HCT116 (cell line): ENCODE measurements around the gene SRI.
"Not testable (repeated sequence)": the region's sequence is repeated elsewhere in the genome, so short reads cannot be mapped to it uniquely, and the experiment has no call there.

ENCODE experiments used
- SP1 ChIP-seq: IDR thresholded peaks from 2 replicates; pipeline ENCODE4 v1.6.1; 2012; ENCODE audit warnings: low read depth
- TCF7L2 ChIP-seq: IDR thresholded peaks from 2 replicates; pipeline ENCODE4 v1.7.0; 2011; ENCODE audit warnings: borderline replicate concordance, inconsistent platforms; ENCODE audit not compliant: insufficient read depth, insufficient read length; ENCODE audit errors: extremely low read depth
- TF ChIP-seq, protein P1 (sequence below): IDR thresholded peaks from 2 replicates; pipeline ENCODE4 v1.6.1; 2011; ENCODE audit warnings: mild to moderate bottlenecking, low read length, moderate library complexity; ENCODE audit not compliant: insufficient replicate concordance; ENCODE audit errors: extremely low read depth
- TF ChIP-seq, protein P2 (sequence below): IDR thresholded peaks from 2 replicates; pipeline ENCODE4 v1.6.1; 2012; ENCODE audit warnings: low read depth
- TF ChIP-seq, protein P3 (sequence below): IDR thresholded peaks from 2 replicates; pipeline ENCODE4 v1.6.1; 2012
- TF ChIP-seq, protein P4 (sequence below), 3 experiments: fragments of 200-600 bp in 1 of 3; sonication (generic) in 1 of 3; IDR thresholded peaks in 2 of 3; conservative IDR thresholded peaks in 1 of 3; 2 replicates each; pipeline ENCODE4 v1.5.1; 2012 to 2017; ENCODE audit warnings: low read depth in 2 of 3, low read length in 2 of 3, antibody characterized with exemption in 1 of 3, borderline replicate concordance in 1 of 3, control low read depth in 1 of 3, mild to moderate bottlenecking in 1 of 3, mixed read lengths in 1 of 3, mixed run types in 1 of 3, moderate library complexity in 1 of 3; ENCODE audit not compliant: insufficient read depth in 1 of 3

DNA sequence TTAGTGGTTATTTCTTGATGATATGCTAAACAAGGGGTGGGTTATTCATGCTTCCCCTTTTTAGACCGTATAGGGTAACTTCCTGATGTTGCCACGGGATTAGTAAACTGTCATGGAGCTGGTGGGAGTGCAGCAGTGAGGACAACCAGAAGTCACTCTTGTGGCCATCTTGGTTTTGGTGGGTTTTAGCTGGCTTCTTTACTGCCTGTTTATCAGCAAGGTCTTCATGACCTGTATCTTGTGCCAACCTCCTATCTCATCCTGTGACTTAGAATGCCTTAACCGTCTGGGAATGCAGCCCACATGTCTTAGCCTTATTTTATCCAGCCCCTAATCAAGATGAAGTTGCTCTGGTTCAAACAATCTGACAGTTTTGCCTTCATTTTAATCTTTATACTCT lies 45.1 kb upstream of the SRI start:
- TF ChIP-seq, protein P1, sequence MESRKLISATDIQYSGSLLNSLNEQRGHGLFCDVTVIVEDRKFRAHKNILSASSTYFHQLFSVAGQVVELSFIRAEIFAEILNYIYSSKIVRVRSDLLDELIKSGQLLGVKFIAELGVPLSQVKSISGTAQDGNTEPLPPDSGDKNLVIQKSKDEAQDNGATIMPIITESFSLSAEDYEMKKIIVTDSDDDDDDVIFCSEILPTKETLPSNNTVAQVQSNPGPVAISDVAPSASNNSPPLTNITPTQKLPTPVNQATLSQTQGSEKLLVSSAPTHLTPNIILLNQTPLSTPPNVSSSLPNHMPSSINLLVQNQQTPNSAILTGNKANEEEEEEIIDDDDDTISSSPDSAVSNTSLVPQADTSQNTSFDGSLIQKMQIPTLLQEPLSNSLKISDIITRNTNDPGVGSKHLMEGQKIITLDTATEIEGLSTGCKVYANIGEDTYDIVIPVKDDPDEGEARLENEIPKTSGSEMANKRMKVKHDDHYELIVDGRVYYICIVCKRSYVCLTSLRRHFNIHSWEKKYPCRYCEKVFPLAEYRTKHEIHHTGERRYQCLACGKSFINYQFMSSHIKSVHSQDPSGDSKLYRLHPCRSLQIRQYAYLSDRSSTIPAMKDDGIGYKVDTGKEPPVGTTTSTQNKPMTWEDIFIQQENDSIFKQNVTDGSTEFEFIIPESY, result not testable (repeated sequence)
- TF ChIP-seq, protein P2, sequence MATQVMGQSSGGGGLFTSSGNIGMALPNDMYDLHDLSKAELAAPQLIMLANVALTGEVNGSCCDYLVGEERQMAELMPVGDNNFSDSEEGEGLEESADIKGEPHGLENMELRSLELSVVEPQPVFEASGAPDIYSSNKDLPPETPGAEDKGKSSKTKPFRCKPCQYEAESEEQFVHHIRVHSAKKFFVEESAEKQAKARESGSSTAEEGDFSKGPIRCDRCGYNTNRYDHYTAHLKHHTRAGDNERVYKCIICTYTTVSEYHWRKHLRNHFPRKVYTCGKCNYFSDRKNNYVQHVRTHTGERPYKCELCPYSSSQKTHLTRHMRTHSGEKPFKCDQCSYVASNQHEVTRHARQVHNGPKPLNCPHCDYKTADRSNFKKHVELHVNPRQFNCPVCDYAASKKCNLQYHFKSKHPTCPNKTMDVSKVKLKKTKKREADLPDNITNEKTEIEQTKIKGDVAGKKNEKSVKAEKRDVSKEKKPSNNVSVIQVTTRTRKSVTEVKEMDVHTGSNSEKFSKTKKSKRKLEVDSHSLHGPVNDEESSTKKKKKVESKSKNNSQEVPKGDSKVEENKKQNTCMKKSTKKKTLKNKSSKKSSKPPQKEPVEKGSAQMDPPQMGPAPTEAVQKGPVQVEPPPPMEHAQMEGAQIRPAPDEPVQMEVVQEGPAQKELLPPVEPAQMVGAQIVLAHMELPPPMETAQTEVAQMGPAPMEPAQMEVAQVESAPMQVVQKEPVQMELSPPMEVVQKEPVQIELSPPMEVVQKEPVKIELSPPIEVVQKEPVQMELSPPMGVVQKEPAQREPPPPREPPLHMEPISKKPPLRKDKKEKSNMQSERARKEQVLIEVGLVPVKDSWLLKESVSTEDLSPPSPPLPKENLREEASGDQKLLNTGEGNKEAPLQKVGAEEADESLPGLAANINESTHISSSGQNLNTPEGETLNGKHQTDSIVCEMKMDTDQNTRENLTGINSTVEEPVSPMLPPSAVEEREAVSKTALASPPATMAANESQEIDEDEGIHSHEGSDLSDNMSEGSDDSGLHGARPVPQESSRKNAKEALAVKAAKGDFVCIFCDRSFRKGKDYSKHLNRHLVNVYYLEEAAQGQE, result not testable (repeated sequence)
- TF ChIP-seq, protein P3, sequence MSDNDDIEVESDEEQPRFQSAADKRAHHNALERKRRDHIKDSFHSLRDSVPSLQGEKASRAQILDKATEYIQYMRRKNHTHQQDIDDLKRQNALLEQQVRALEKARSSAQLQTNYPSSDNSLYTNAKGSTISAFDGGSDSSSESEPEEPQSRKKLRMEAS, result not testable (repeated sequence)
- TF ChIP-seq, protein P4, sequence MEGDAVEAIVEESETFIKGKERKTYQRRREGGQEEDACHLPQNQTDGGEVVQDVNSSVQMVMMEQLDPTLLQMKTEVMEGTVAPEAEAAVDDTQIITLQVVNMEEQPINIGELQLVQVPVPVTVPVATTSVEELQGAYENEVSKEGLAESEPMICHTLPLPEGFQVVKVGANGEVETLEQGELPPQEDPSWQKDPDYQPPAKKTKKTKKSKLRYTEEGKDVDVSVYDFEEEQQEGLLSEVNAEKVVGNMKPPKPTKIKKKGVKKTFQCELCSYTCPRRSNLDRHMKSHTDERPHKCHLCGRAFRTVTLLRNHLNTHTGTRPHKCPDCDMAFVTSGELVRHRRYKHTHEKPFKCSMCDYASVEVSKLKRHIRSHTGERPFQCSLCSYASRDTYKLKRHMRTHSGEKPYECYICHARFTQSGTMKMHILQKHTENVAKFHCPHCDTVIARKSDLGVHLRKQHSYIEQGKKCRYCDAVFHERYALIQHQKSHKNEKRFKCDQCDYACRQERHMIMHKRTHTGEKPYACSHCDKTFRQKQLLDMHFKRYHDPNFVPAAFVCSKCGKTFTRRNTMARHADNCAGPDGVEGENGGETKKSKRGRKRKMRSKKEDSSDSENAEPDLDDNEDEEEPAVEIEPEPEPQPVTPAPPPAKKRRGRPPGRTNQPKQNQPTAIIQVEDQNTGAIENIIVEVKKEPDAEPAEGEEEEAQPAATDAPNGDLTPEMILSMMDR (IDR thresholded peaks at IDR 0.05 in 2 of 3, conservative IDR thresholded peaks at IDR 0.05 in 1 of 3; ENCODE audit: borderline replicate concordance in 1 of 3, insufficient read depth in 1 of 3, low read depth in 2 of 3, low read length in 2 of 3), result not testable (repeated sequence)
- TF ChIP-seq SP1, TCF7L2: not testable (repeated sequence)
